Measurements from ENCODE around the gene UNG.

DNA sequence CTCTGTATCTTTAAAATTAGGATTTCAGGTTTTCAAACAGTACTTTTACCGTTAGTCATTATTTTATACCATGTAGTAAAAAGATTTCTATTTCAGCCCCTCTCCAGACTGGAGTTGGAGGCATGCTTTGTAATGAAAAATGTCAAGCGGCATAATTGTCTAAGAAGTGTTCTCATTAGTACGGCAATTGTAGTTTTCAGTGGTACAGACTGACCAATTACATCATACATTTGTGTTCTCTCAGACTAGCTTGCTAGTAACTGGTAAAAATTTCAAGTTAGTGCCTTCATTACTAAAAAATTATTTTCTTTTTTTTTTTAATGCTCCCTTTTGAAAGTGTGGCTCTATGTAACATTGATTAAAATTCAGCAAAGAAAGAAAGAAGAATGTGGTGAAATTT, 40.5 kb upstream of the UNG start:
- TF ChIP-seq EZH2 (optimal IDR thresholded peaks at IDR 0.05; ENCODE audit: low read depth, low read length) (no peak), EZH2phosphoT487 (IDR thresholded peaks at IDR 0.05; ENCODE audit: low read length) (no peak)
- TF ChIP-seq, protein P1, sequence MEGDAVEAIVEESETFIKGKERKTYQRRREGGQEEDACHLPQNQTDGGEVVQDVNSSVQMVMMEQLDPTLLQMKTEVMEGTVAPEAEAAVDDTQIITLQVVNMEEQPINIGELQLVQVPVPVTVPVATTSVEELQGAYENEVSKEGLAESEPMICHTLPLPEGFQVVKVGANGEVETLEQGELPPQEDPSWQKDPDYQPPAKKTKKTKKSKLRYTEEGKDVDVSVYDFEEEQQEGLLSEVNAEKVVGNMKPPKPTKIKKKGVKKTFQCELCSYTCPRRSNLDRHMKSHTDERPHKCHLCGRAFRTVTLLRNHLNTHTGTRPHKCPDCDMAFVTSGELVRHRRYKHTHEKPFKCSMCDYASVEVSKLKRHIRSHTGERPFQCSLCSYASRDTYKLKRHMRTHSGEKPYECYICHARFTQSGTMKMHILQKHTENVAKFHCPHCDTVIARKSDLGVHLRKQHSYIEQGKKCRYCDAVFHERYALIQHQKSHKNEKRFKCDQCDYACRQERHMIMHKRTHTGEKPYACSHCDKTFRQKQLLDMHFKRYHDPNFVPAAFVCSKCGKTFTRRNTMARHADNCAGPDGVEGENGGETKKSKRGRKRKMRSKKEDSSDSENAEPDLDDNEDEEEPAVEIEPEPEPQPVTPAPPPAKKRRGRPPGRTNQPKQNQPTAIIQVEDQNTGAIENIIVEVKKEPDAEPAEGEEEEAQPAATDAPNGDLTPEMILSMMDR (IDR thresholded peaks at IDR 0.05; ENCODE audit: low read length) = no peak
